ENCODE measurements around the gene CALHM2.

The CALHM2 gene

GRCh38 chr10:103444478-103444877 is 7.7 kb downstream of the CALHM2 start:
- no peak for DNase-seq (ENCODE audit: low read depth)
- no peak for TF ChIP-seq CTCF (conservative IDR thresholded peaks at IDR 0.05; ENCODE audit: low read depth, low read length)
- H3K4me3 ChIP-seq (ENCODE audit: low read length) = no peak overlapping the region

DNA sequence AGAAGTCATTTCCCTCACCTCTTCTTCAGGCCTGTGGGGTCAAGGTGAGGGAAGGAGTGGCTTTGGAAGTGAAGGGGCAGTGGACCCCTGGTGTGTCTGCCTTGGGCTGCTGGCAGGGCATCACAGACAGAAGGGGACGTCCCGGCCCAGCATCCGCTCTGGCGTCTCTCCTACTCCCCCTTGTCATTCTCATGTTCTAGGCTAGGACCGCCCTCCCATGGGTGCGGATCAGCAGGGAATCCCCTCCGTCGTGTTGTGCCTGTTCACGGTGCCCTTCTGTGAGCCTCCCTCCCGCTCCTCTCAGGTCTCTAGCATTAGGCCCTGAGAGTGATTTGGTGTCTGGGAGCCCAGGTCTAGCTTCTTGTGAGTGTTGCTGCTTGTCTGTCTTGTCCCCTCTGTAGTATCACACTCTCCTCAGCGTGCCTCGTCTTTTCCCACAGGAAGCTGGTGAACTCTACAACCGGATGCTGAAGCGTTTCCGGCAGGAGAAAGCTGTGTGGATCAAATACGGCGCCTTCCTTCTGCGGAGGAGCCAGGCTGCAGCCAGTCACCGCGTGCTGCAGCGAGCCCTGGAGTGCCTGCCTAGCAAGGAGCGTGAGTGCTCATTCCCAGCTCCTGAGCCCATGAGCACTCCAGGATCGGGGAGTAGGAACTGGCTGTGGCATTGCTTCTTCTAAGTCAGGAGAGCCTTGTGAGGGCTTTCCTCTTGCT is 8.5 kb downstream of the CALHM2 start:
- no peak for TF ChIP-seq CTCF (conservative IDR thresholded peaks at IDR 0.05; ENCODE audit: low read depth, low read length)
- H3K4me3 ChIP-seq (ENCODE audit: low read length) = no peak overlapping the region
- no peak for DNase-seq (ENCODE audit: low read depth)

GRCh38 chr10:103442031-103442461 is 10.1 kb downstream of the CALHM2 start:
- no peak for TF ChIP-seq CTCF (conservative IDR thresholded peaks at IDR 0.05; ENCODE audit: low read depth, low read length)
- no peak for DNase-seq (ENCODE audit: low read depth)

GRCh38 chr10:103441611-103442010 is 10.6 kb downstream of the CALHM2 start:
- no peak for DNase-seq (ENCODE audit: low read depth)
- no peak for TF ChIP-seq CTCF (conservative IDR thresholded peaks at IDR 0.05; ENCODE audit: low read depth, low read length)
- H3K4me3 ChIP-seq (ENCODE audit: low read length) = no peak overlapping the region

More at GRCh38 chr10:103442031-103442461, 10.1 kb downstream of the CALHM2 start:
- H3K4me3 ChIP-seq (ENCODE audit: low read length) = no peak overlapping the region

DNA sequence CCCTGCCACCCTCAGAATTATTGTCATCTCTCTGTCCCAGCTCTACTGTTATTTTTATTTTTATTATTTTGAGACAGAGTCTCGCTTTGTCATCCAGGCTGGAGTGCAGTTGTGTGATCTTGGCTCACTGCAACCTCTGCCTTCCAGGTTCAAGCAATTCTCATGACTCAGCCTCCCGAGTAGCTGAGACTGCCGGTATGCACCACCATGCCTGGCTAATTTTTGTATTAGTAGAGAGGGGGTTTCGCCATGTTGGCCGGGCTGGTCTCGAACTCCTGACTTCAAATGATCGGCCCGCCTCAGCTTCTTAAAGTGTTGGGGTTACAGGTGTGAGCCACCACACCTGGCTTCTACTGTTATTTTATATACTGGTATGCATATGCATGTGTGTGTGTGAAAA is 11.0 kb downstream of the CALHM2 start:
- no peak overlapping the region for H3K4me3 ChIP-seq (ENCODE audit: low read length)
- DNase-seq (ENCODE audit: low read depth) = no peak
- TF ChIP-seq CTCF (conservative IDR thresholded peaks at IDR 0.05; ENCODE audit: low read depth, low read length) = no peak

DNA sequence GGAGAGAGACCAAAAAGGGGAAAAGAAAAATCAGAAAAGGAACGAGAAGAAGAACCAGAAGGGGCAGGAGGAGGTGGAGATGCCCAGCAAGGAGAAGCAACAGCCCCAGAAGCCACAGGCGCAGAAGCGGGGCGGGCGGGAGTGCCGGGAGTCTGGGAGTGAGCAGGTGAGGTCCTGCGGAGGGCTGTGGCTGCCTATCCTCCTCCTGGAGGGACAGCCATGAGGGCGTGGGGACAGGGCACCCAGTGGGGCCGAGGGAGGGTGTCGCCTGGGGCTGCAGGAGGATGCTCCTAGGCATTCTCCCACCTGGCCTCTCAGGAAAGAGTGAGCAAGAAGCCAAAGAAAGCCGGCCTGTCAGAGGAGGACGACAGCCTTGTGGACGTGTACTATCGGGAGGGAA is 11.8 kb downstream of the CALHM2 start:
- DNase-seq (ENCODE audit: low read depth) = no peak
- TF ChIP-seq CTCF (conservative IDR thresholded peaks at IDR 0.05; ENCODE audit: low read depth, low read length) = no peak
- no peak overlapping the region for H3K4me3 ChIP-seq (ENCODE audit: low read length)

DNA sequence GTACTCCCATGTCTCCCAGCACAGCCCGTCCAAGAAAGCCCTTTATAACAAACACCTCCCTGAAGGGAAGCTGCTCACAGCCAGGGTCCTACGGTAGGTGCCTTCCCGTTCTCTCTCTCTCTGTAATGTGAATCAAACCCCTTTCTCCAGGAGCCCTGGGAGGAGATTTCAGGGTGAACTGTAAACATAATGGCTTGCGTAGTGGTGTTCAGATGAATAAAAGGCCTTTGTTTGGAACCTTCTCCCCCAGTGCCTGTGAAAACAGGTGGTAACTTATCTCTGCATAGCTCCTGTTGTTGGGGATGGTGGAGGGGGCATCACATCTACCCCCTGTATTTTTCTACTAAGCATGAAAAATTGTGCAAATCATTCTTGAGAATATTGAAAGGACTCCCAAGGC is 12.4 kb downstream of the CALHM2 start:
- TF ChIP-seq CTCF (conservative IDR thresholded peaks at IDR 0.05; ENCODE audit: low read depth, low read length) = no peak
- H3K4me3 ChIP-seq (ENCODE audit: low read length) = no peak overlapping the region
- no peak for DNase-seq (ENCODE audit: low read depth)

Measured in retinal pigment epithelial cell (primary cell).